HepG2 (cell line): ENCODE data around the gene ZNF793. TPM values are rescaled to one million over a fixed set of nuclear protein-coding genes. Genes with fewer than 3 reads are reported as not detected.

Source experiments
- CBX5 ChIP-seq: sonication (generic); formaldehyde crosslinking; IDR thresholded peaks from 2 replicates; pipeline ENCODE4 v1.4.0; 2020; ENCODE audit warnings: missing genetic modification reagents, borderline replicate concordance
- ESRRA ChIP-seq: sonication (generic); formaldehyde crosslinking; IDR thresholded peaks from 2 replicates; pipeline ENCODE4 v1.5.1; 2020; ENCODE audit warnings: mild to moderate bottlenecking, low read depth, missing genetic modification reagents
- HDAC1 ChIP-seq: sonication (generic); formaldehyde crosslinking; IDR thresholded peaks from 2 replicates; pipeline ENCODE4 v1.5.1; 2020; ENCODE audit warnings: mild to moderate bottlenecking, missing genetic modification reagents
- NFIC ChIP-seq: IDR thresholded peaks from 2 replicates; pipeline ENCODE4 v1.6.1; 2012; ENCODE audit warnings: mild to moderate bottlenecking, low read length, inconsistent platforms
- NFKBIZ ChIP-seq: IDR thresholded peaks from 2 replicates; pipeline ENCODE4 v1.6.1; 2018; ENCODE audit warnings: missing genetic modification reagents, missing compliant biosample characterization
- RERE ChIP-seq: IDR thresholded peaks from 2 replicates; pipeline ENCODE4 v1.6.1; 2016; ENCODE audit warnings: low read depth, missing genetic modification reagents, missing compliant biosample characterization
- YY1 ChIP-seq: IDR thresholded peaks from 2 replicates; pipeline ENCODE4 v1.6.1; 2011; ENCODE audit warnings: low read length, low read depth, moderate library complexity, mild to moderate bottlenecking; ENCODE audit not compliant: insufficient read depth, insufficient replicate concordance
- ZBTB20 ChIP-seq: sonication (generic); formaldehyde crosslinking; IDR thresholded peaks from 2 replicates; pipeline ENCODE4 v1.8.1; 2023; ENCODE audit warnings: missing genetic modification reagents, low read depth, mild to moderate bottlenecking, borderline replicate concordance
- ZNF235 ChIP-seq: sonication (generic); formaldehyde crosslinking; IDR thresholded peaks from 2 replicates; pipeline ENCODE4 v1.8.1; 2023; ENCODE audit warnings: mild to moderate bottlenecking, missing genetic modification reagents, borderline replicate concordance
- ZNF333 ChIP-seq: sonication (generic); formaldehyde crosslinking; IDR thresholded peaks from 2 replicates; pipeline ENCODE4 v1.4.0; 2020; ENCODE audit warnings: mild to moderate bottlenecking, missing genetic modification reagents, borderline replicate concordance
- ZNF354B ChIP-seq: sonication (generic); formaldehyde crosslinking; IDR thresholded peaks from 2 replicates; pipeline ENCODE4 v1.8.0; 2022; ENCODE audit warnings: mild to moderate bottlenecking, missing genetic modification reagents
- ZNF431 ChIP-seq: sonication (generic); formaldehyde crosslinking; IDR thresholded peaks from 2 replicates; pipeline ENCODE4 v1.9.0; 2022; ENCODE audit warnings: missing genetic modification reagents, low read depth, mild to moderate bottlenecking, borderline replicate concordance
- ZNF574 ChIP-seq: sonication (generic); formaldehyde crosslinking; IDR thresholded peaks from 2 replicates; pipeline ENCODE4 v1.4.0; 2020; ENCODE audit warnings: missing genetic modification reagents
- ZNF605 ChIP-seq: sonication (generic); formaldehyde crosslinking; IDR thresholded peaks from 2 replicates; pipeline ENCODE4 v1.8.0; 2022; ENCODE audit warnings: mild to moderate bottlenecking, missing genetic modification reagents
- ZNF607 ChIP-seq: sonication (generic); formaldehyde crosslinking; IDR thresholded peaks from 2 replicates; pipeline ENCODE4 v1.5.1; 2020; ENCODE audit warnings: missing genetic modification reagents, mild to moderate bottlenecking, borderline replicate concordance
- ZNF777 ChIP-seq: sonication (generic); formaldehyde crosslinking; IDR thresholded peaks from 2 replicates; pipeline ENCODE4 v1.4.0; 2020; ENCODE audit warnings: missing genetic modification reagents
- polyA plus RNA-seq, 8 experiments: library from polyadenylated mRNA; depleted of rRNA in 3 of 8; stranded (reverse) in 7 of 8; unstranded in 1 of 8; fragments of >200 nt; fragmentation: Illumina TruSeq in 4 of 8; extraction: Trizol in 4 of 8; gene quantifications; 2 replicates each; pipeline versions ENCODE4 v1.2.1 to v1.2.3, GENCODE V29; 2011 to 2016; ENCODE audit warnings: low read depth in 4 of 8, missing spikeins in 1 of 8, mixed read lengths in 1 of 8; ENCODE audit not compliant: insufficient read depth in 1 of 8
- total RNA-seq, 5 experiments: library from RNA; depleted of rRNA; stranded (reverse); fragments of >200 nt; fragmentation: Illumina TruSeq; extraction: Trizol; gene quantifications; 2 replicates each; pipeline ENCODE4 v1.2.3, GENCODE V29; 2016; ENCODE audit warnings: low read depth in 1 of 5
- TF ChIP-seq, protein P1 (sequence below): sonication (generic); formaldehyde crosslinking; IDR thresholded peaks from 2 replicates; pipeline ENCODE4 v1.4.0; 2020; ENCODE audit warnings: low read depth, mild to moderate bottlenecking, missing genetic modification reagents

ZNF793 gene
- total and polyA plus RNA-seq, 2 of the 13 experiments (the other 11 are each of a cell fraction or from before 2014, with no cell fraction given) = 0.13 to 0.35 TPM

DNA sequence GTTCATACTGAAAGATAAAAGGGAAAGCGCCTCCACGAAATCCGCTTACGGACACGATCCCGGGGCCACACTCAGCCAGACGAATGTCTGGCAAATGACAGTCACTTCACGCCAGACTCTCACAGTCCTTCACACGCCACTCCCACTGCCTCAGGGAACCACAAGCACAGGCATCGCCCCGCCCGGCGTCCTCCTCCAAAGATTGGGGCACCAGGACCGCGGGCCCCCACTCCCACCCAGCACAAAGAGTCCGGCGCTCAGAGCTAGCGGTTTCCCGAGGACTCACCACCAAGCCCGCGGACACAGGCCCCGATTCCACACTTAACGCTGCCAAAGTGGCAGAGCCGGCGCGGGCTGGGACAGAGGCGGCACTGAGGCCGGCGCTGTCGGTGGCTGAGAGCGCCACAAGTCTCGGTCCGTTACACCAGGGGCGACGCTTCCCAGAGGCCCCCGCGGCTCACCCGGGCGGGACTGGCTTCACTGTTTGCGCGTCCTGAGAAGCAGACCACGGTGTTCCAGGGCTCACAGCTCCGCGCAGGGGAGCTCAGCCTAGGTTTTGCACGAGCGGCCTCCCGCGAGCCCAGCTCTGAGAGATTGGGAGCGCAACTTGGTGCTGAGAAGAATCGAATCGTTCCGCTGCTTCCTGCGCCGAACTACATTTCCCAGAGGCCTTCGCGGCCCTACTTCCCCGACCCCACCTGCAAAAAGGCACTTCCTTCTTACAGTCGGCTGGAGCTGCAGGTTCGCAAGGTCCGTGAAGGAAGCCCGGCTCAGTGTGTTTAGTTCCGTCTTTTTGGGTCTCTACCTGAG, 39.7 kb upstream of the ZNF793 start, which contains the start of gene ZNF569 (continued):
- peak; percentile 95 for TF ChIP-seq ZNF574
- TF ChIP-seq HDAC1 (CRISPR knock-in tag) = peak; percentile 71
- TF ChIP-seq, protein P1, sequence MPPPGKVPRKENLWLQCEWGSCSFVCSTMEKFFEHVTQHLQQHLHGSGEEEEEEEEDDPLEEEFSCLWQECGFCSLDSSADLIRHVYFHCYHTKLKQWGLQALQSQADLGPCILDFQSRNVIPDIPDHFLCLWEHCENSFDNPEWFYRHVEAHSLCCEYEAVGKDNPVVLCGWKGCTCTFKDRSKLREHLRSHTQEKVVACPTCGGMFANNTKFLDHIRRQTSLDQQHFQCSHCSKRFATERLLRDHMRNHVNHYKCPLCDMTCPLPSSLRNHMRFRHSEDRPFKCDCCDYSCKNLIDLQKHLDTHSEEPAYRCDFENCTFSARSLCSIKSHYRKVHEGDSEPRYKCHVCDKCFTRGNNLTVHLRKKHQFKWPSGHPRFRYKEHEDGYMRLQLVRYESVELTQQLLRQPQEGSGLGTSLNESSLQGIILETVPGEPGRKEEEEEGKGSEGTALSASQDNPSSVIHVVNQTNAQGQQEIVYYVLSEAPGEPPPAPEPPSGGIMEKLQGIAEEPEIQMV (CRISPR knock-in tag) = peak; percentile 59; the same call in 1 of the 2 replicates
- TF ChIP-seq ZNF333 (CRISPR knock-in tag) = peak; percentile 65; the same call in 1 of the 2 replicates
- TF ChIP-seq ESRRA (CRISPR knock-in tag) = 0 out of 2 replicates have a peak, but pooled peaks have one; percentile 68
- no peak; the same call in 1 of the 2 replicates for TF ChIP-seq RERE (CRISPR knock-in tag)
- TF ChIP-seq ZNF605 (CRISPR knock-in tag) = 0 out of 2 replicates have a peak, but pooled peaks have one; percentile 29
- no peak for TF ChIP-seq ZNF431
- 0 out of 2 replicates have a peak, but pooled peaks have one; percentile 29 for TF ChIP-seq ZNF777
- TF ChIP-seq ZNF607 (CRISPR knock-in tag) = no peak; the same call in 1 of the 2 replicates
- no peak for TF ChIP-seq ZNF354B (CRISPR knock-in tag)
- no peak for TF ChIP-seq NFKBIZ (CRISPR knock-in tag)
- no peak for TF ChIP-seq YY1
- TF ChIP-seq ZBTB20 (CRISPR knock-in tag) = peak; percentile 73; the same call in 1 of the 2 replicates
- TF ChIP-seq NFIC = no peak
- TF ChIP-seq CBX5 = peak; percentile 82; the same call in 1 of the 2 replicates
- peak; percentile 86; the same call in 1 of the 2 replicates for TF ChIP-seq ZNF235 (CRISPR knock-in tag)
